Raji (cell line): ENCODE data around the gene CPPED1.

Experiments used
- POLR2A ChIP-seq: IDR thresholded peaks from 2 replicates; pipeline ENCODE4 v1.6.1; 2011; ENCODE audit warnings: low read depth, low read length, control low read depth; ENCODE audit not compliant: insufficient read depth

The CPPED1 gene

GRCh38 chr16:12667909-12668308 is 135.8 kb downstream of the CPPED1 start:
- TF ChIP-seq POLR2A, result no peak

- TF ChIP-seq POLR2A, result no peak
Observed at GRCh38 chr16:12664164-12664733, 139.4 kb downstream of the CPPED1 start.

- no peak for TF ChIP-seq POLR2A
Observed at GRCh38 chr16:12661656-12662172, 142.0 kb downstream of the CPPED1 start.

DNA sequence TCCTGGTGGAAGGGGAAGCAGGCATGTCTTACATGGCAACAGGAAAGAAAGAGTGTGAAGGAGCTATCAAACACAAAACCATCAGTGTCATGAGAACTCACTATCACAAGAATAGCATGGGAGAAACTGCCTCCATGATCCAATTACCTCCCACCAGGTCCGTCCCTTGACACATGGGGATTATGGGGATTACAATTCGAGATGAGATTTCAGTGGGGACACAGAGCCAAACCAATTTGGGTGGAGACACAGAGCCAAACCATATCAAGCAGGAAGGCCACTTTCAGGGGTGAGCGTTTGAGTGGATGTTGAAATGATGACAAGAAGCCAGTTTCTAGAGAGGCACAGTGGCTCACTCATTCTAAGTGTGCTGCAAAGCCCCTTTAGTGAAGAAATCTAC is 143.8 kb downstream of the CPPED1 start:
- TF ChIP-seq POLR2A, result no peak

DNA sequence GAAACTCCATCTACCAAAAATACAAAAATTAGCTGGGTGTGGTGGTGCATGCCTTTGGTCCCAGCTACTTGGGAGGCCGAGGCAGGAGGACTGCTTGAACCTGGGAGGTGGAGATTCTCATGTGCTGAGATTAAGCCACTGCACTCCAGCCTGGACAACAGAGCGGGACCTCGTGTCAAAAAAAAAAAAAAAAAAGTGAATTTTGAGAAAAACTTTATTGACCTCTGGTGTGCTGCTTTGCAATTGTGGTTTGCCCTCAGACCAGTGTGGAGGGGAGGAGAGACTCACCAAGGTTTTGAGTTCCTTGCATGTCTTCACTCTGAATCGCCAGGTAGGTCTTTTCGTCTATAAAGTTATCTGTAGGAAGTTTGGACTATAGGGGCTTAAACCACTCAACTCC is 145.2 kb downstream of the CPPED1 start:
- TF ChIP-seq POLR2A, result no peak

GRCh38 chr16:12655537-12655936 is 148.2 kb downstream of the CPPED1 start:
- TF ChIP-seq POLR2A, result no peak

DNA sequence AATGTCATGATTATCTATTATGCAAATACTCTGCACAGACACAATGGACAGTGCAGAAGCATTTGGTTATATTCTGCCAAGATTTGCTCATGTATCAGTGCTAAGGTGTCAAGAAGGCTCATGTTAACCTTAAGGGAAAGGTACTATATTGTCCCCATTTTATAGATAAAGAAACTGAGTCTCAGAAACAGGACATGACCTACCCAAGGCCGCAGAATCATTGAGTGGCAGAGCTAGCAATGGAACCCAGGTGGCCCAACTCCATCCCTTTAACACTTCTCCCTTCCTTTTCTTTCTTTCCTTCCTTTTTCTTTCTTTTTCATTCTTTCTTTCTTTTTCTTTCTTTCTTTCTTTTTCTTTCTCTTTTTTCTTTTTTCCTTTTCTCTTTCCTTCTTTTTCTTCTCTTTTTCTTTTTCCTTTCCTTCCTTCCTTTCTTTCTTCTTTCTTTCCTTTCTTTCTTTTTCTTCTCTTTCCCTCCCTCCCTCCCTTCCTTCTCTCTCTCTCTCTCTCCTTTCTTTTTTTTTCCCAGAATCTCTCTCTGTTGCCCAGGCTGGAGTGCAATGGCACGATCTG is 149.8 kb downstream of the CPPED1 start:
- TF ChIP-seq POLR2A, result no peak

DNA sequence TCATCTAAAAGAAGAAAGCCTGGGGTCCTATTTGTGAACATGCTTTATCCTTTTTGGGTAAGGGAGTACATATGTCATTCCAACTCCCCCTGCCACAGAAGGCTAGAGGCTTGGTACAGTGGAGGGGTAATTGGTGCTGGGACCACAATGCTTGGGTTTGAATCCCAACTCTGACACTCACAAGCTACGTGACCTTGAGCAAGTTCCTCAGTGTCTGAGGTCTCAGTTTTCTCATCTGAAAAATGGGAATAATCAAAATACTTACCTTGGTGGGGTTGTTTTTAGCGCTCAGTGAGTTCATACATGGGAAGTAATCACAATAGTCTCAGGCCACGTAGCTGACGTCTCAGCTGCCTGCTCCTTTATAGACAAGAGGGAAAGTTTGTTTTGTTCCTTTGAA is 150.8 kb downstream of the CPPED1 start:
- TF ChIP-seq POLR2A, result no peak

- TF ChIP-seq POLR2A, result no peak
Observed at GRCh38 chr16:12651765-12652512, 151.7 kb downstream of the CPPED1 start.

DNA sequence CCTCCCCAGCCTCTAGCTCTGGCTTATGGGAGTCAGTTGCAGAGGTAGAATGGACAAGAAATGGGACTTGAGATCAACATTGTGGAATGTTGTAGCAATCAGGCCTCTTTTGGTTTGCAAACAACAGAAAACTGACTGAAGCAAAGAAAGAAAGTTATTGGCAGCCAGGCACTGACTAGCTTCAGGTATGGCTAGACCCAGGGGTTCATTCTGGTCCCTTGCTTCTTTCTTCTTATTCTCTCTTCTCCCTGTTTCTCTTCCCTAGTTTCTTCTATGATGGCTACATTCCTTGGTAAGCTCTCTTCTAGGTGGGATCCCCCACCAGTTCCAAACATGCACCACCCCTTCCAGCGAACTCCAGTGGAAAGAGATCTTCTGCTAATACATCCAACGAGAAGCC is 154.3 kb downstream of the CPPED1 start:
- no peak for TF ChIP-seq POLR2A

DNA sequence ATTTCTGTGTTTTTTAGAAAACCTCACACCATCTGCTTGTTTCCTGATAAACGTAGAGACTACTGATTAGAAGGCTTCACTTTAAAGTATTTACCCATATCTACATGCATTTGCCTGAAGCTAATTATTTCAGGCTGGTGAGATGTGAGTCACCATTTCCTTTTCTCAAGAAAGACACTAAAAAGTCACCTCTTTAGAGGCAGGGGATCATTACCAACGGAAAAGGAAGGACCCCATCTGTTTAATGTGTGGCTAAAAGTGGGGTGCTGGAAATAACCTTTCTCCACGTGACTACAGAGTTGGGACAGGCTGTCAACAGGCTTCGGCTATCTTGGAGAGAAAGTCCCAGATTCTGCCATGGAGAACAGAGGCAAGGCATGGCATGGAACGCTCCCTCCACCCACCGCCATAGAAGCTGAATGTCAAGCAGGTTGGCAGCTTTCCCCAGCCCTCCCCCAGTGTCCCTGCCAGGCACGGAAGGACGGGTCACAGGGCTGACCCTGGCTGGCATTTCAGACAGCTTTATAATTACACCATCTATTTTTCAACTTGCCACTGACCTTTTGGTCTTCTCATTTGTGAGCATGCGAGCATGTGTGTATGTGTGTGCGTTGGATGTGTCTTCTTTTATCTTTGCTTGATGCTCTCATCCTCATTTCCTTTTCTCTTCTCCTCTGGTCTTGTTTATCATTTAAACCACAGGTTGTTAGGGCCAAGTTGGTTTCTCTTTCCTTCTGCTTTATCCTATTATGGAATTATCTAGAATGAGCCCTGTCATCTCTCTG is 157.0 kb downstream of the CPPED1 start:
- TF ChIP-seq POLR2A, result no peak

DNA sequence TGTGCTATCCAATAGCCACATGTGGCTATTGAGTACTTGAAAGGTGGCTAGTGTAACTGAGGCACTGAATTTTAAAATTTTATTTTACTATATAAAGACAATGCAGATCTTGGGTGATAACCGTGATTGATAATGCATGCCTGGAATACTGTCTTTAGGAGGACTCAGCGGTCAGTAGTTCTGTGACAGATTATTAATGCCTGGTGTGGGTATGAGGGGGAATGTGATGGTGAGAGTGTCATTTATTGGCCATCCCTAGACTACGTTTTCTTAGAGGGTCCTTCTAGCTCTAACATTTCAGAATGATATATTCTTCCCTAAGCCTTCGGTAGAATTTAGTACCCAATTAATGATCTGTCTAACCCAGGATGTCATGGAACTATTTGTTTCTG is 157.6 kb downstream of the CPPED1 start:
- no peak for TF ChIP-seq POLR2A

- TF ChIP-seq POLR2A, result no peak
Observed at GRCh38 chr16:12643034-12643455, 160.6 kb downstream of the CPPED1 start.

- TF ChIP-seq POLR2A, result no peak
Observed at GRCh38 chr16:12639044-12639443, 164.6 kb downstream of the CPPED1 start.

DNA sequence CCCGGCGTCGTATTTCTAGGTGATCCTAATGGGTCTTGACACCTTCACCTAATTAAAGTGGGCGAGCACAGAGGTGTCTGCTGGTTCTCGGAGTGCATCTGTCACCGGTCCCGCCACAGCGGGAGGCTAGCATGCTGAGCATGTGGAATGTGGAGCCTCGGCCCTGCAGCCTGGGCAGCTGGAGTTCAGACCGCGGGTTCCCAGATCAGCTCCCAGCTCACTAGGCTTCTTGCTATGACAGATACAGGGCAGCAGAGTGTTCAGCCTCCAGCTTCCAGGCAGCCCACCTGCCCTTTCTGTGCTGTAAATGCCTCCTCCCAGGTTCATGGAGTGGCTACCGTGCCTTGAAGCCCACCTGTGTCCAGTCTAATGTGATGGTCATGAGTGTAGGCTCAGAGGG is 166.7 kb downstream of the CPPED1 start:
- no peak for TF ChIP-seq POLR2A
